ENCODE results near the gene UQCC2. TPM values are rescaled to one million over a fixed set of nuclear protein-coding genes. Genes with fewer than 3 reads are reported as not detected.

Gene UQCC2
- total and polyA plus RNA-seq, 2 donors (not counting 1 experiment from before 2014, with no cell fraction given), result 13.2 to 16.6 TPM

DNA sequence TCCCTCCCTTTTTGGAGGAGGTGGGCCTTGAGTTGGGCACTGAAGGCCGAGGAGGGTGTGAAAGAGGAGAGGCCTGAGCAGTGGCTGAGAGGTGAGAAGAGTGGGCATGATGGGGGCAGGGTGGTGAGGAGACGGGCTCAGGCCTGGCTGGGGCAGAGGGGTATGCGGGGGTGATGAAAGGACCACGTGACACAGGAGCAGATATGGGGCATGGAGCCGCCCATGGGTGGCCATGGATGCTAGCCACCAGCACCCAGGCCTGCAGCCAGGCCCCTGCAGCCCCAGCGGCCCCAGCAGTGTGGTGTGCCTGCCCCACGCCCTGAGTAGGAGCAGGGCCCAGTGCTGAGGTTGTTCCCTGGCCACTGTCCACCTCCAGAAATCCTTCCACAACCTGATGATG is 26.5 kb downstream of the UQCC2 start:
- ATAC-seq (ENCODE audit: low read depth) (no peak), DNase-seq (no peak)
- H3K9me3 Mint-ChIP-seq (ENCODE audit: insufficient read depth), result no peaks in the 10 kb centered on the region
- Histone ChIP-seq H3K4me2 (replicated peaks; ENCODE audit: low read depth, low read length, poor library complexity, severe bottlenecking) (no peak overlapping the region), H3K79me2 (ENCODE audit: control insufficient read depth, insufficient read depth, low read length) (no peaks in the 10 kb centered on the region), H3K36me3 (replicated peaks in 1 of 2; ENCODE audit: control extremely low read depth in 1 of 2, control insufficient read depth in 1 of 2, extremely low read depth in 1 of 2, insufficient read depth in 2 of 2, low read length in 1 of 2) (peaks cover 0 to 84% of the 10 kb centered on the region in 2 experiments), H4K20me1 (ENCODE audit: control insufficient read depth, insufficient read depth, low read length, poor library complexity, severe bottlenecking) (no peaks in the 10 kb centered on the region), H3K9ac (ENCODE audit: low read length) (no peak overlapping the region), H2AFZ (ENCODE audit: insufficient read depth, low read depth, low read length, poor library complexity, severe bottlenecking) (no peak overlapping the region), H3K4me3 (ENCODE audit: control extremely low read depth in 1 of 5, extremely low read depth in 1 of 5, insufficient read depth in 1 of 5, low read depth in 2 of 5, low read length in 4 of 5) (no peak overlapping the region), H3K9me3 (ENCODE audit: control extremely low read depth in 1 of 3, control insufficient read depth in 2 of 3, insufficient read depth in 1 of 3, low read length in 2 of 3) (no peaks in the 10 kb centered on the region), H3K4me1 (ENCODE audit: control insufficient read depth in 2 of 2, insufficient read depth in 2 of 2, low read length in 2 of 2) (no peaks in the 10 kb centered on the region), H3K27me3 (replicated peaks in 1 of 4; ENCODE audit: control extremely low read depth in 1 of 4, control insufficient read depth in 3 of 4, insufficient read depth in 4 of 4, low read length in 3 of 4) (no peaks in the 10 kb centered on the region), H3K27ac (ENCODE audit: low read length in 2 of 2) (no peak overlapping the region)
- no peaks in the 10 kb centered on the region for H3K4me1 Mint-ChIP-seq
- TF ChIP-seq, protein P1, sequence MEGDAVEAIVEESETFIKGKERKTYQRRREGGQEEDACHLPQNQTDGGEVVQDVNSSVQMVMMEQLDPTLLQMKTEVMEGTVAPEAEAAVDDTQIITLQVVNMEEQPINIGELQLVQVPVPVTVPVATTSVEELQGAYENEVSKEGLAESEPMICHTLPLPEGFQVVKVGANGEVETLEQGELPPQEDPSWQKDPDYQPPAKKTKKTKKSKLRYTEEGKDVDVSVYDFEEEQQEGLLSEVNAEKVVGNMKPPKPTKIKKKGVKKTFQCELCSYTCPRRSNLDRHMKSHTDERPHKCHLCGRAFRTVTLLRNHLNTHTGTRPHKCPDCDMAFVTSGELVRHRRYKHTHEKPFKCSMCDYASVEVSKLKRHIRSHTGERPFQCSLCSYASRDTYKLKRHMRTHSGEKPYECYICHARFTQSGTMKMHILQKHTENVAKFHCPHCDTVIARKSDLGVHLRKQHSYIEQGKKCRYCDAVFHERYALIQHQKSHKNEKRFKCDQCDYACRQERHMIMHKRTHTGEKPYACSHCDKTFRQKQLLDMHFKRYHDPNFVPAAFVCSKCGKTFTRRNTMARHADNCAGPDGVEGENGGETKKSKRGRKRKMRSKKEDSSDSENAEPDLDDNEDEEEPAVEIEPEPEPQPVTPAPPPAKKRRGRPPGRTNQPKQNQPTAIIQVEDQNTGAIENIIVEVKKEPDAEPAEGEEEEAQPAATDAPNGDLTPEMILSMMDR (IDR thresholded peaks at IDR 0.05), result no peak
- no peaks in the 10 kb centered on the region for H3K27me3 Mint-ChIP-seq
- no peak overlapping the region for H3K27ac Mint-ChIP-seq
- intact Hi-C loops (cut with micrococcal nuclease), result no loop called here
- WGBS (ENCODE audit: insufficient coverage), result 100% methylated on average over 6 of the region's 7 CpGs
- ChIA-PET POLR2A (no interaction called here), CTCF (no interaction called here)
- no peak overlapping the region for H3K4me3 Mint-ChIP-seq

DNA sequence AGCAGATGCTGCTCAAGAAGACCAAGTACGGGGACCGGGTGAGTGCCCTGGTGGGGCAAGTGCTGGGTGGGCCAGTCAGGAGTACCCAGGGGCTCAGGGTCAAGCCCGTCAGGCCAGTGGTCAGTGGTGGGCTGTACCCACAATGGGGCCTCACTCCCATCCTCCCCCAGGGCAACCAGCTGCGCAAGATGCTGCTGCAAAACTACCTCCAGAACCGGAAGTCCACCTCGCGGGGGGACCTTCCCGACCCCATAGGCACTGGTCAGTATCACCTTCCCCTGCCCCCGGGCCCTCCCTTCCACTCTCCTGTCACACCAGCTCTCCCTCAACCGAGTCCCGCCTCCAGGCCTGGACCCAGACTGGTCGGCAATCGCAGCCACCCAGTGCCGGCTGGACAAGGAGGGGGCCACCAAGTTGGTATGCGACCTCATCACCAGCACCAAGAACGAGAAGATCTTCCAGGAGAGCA is 27.0 kb downstream of the UQCC2 start:
- POLR2A ChIA-PET, result no interaction called here

More for the DNA sequence above, 27.0 kb downstream of the UQCC2 start:
- Mint-ChIP-seq H3K4me3 (no peak overlapping the region), H3K27ac (no peak overlapping the region), H3K9me3 (ENCODE audit: insufficient read depth) (no peaks in the 10 kb centered on the region), H3K4me1 (no peaks in the 10 kb centered on the region), H3K27me3 (no peaks in the 10 kb centered on the region)
- no peak overlapping the region for H3K4me2 ChIP-seq (replicated peaks; ENCODE audit: low read depth, low read length, poor library complexity, severe bottlenecking)
- no peak overlapping the region for H2AFZ ChIP-seq (ENCODE audit: insufficient read depth, low read depth, low read length, poor library complexity, severe bottlenecking)
- H3K9me3 ChIP-seq (ENCODE audit: control extremely low read depth in 1 of 3, control insufficient read depth in 2 of 3, insufficient read depth in 1 of 3, low read length in 2 of 3), result no peaks in the 10 kb centered on the region
- 94% methylated on average over 15 of the region's 16 CpGs for WGBS (ENCODE audit: insufficient coverage)
- no peak overlapping the region for H3K9ac ChIP-seq (ENCODE audit: low read length)
- H3K27me3 ChIP-seq (replicated peaks in 1 of 4; ENCODE audit: control extremely low read depth in 1 of 4, control insufficient read depth in 3 of 4, insufficient read depth in 4 of 4, low read length in 3 of 4), result no peaks in the 10 kb centered on the region
- H3K27ac ChIP-seq (ENCODE audit: low read length in 2 of 2), result no peak overlapping the region
- no peaks in the 10 kb centered on the region for H3K79me2 ChIP-seq (ENCODE audit: control insufficient read depth, insufficient read depth, low read length)
- intact Hi-C loops (cut with micrococcal nuclease), result no loop called here
- H3K36me3 ChIP-seq (replicated peaks in 1 of 2; ENCODE audit: control extremely low read depth in 1 of 2, control insufficient read depth in 1 of 2, extremely low read depth in 1 of 2, insufficient read depth in 2 of 2, low read length in 1 of 2), result peaks cover 0 to 84% of the 10 kb centered on the region in 2 experiments
- CTCF ChIA-PET, result no interaction called here
- TF ChIP-seq, protein P1 (IDR thresholded peaks at IDR 0.05), result no peak
- TF ChIP-seq EZH2 (IDR thresholded peaks at IDR 0.05; ENCODE audit: borderline replicate concordance, insufficient read depth, low read depth, low read length, poor library complexity, severe bottlenecking), result no peak
- no peak overlapping the region for H3K4me3 ChIP-seq (ENCODE audit: control extremely low read depth in 1 of 5, extremely low read depth in 1 of 5, insufficient read depth in 1 of 5, low read depth in 2 of 5, low read length in 4 of 5)
- no peak for DNase-seq
- no peak for ATAC-seq (ENCODE audit: low read depth)
- H3K4me1 ChIP-seq (ENCODE audit: control insufficient read depth in 2 of 2, insufficient read depth in 2 of 2, low read length in 2 of 2), result no peaks in the 10 kb centered on the region
- H4K20me1 ChIP-seq (ENCODE audit: control insufficient read depth, insufficient read depth, low read length, poor library complexity, severe bottlenecking), result no peaks in the 10 kb centered on the region

All from B cell (primary cell).